H1 (cell line): Measurements from ENCODE around the gene STX5. TPM values are rescaled to one million over a fixed set of nuclear protein-coding genes. Genes with fewer than 3 reads are reported as not detected.

Experiments used
- CEBPB ChIP-seq: IDR thresholded peaks from 2 replicates; pipeline ENCODE4 v1.6.1; 2012; ENCODE audit warnings: low read depth, low read length
- CHD1 ChIP-seq: IDR thresholded peaks from 2 replicates; pipeline ENCODE4 v1.6.1; 2012; ENCODE audit warnings: low read depth, low read length, improper control_type of control experiment
- EGR1 ChIP-seq: IDR thresholded peaks from 2 replicates; pipeline ENCODE4 v1.6.1; 2011; ENCODE audit warnings: low read depth, low read length, borderline replicate concordance
- EZH2 ChIP-seq: fragments of 200-600 bp; sonication (generic); IDR thresholded peaks from 2 replicates; pipeline ENCODE4 v1.7.1; 2012; ENCODE audit warnings: low read depth, mild to moderate bottlenecking, moderate library complexity, low read length, inconsistent platforms; ENCODE audit not compliant: severe bottlenecking
- KDM1A ChIP-seq: fragments of 200-600, 300-600 bp; sonication (generic); IDR thresholded peaks from 2 replicates; pipeline ENCODE4 v1.7.1; 2016; ENCODE audit warnings: mild to moderate bottlenecking, low read length, borderline replicate concordance
- MAFK ChIP-seq: IDR thresholded peaks from 2 replicates; pipeline ENCODE4 v1.6.1; 2012; ENCODE audit warnings: low read depth, mild to moderate bottlenecking, improper control_type of control experiment, low read length
- PHF8 ChIP-seq: fragments of 200-600 bp; sonication (generic); conservative IDR thresholded peaks from 2 replicates; pipeline ENCODE4 v1.7.1; 2012; ENCODE audit warnings: low read depth, mild to moderate bottlenecking, inconsistent platforms, low read length, moderate library complexity
- SIX5 ChIP-seq: IDR thresholded peaks from 2 replicates; pipeline ENCODE4 v1.6.1; 2011; ENCODE audit warnings: mild to moderate bottlenecking, low read depth, low read length
- SUZ12 ChIP-seq: fragments of 200-600 bp; sonication (generic); IDR thresholded peaks from 2 replicates; pipeline ENCODE4 v1.6.1; 2012; ENCODE audit warnings: mild to moderate bottlenecking, inconsistent platforms, low read length, moderate library complexity, mixed read lengths
- YY1 ChIP-seq: IDR thresholded peaks from 2 replicates; pipeline ENCODE4 v1.6.1; 2011; ENCODE audit warnings: low read depth, mild to moderate bottlenecking, low read length
- polyA plus RNA-seq, 7 experiments: library from polyadenylated mRNA; depleted of rRNA in 3 of 7; stranded (reverse) in 5 of 7; unstranded in 2 of 7; fragments of >200 nt in 5 of 7; fragments of 200-250 nt in 2 of 7; gene quantifications; 1 replicate in 5 of 7; 2 replicates in 1 of 7; 4 replicates in 1 of 7; pipeline versions ENCODE4 v1.2.1 to v1.2.3, GENCODE V29; 2011 to 2013; ENCODE audit warnings: missing spikeins in 2 of 7, mixed read lengths in 2 of 7
- total RNA-seq: library from RNA; stranded (reverse); fragmentation: NEBNext Ultra II Directional; extraction: Animal tissue kit (Norgen Biotek cat#: 25700); gene quantifications from 2 replicates; pipeline ENCODE4 v1.2.1, GENCODE V29; 2021
- TF ChIP-seq, protein P1 (sequence below): fragments of 300-600 bp; sonication (generic); IDR thresholded peaks from 2 replicates; pipeline ENCODE4 v1.7.1; 2012; ENCODE audit warnings: low read length, moderate library complexity, mild to moderate bottlenecking, inconsistent platforms; ENCODE audit not compliant: insufficient replicate concordance

Gene STX5
- total and polyA plus RNA-seq, 2 of the 8 experiments (the other 6 are each of a cell fraction or from before 2014, with no cell fraction given), result 24.2 to 28.5 TPM

DNA sequence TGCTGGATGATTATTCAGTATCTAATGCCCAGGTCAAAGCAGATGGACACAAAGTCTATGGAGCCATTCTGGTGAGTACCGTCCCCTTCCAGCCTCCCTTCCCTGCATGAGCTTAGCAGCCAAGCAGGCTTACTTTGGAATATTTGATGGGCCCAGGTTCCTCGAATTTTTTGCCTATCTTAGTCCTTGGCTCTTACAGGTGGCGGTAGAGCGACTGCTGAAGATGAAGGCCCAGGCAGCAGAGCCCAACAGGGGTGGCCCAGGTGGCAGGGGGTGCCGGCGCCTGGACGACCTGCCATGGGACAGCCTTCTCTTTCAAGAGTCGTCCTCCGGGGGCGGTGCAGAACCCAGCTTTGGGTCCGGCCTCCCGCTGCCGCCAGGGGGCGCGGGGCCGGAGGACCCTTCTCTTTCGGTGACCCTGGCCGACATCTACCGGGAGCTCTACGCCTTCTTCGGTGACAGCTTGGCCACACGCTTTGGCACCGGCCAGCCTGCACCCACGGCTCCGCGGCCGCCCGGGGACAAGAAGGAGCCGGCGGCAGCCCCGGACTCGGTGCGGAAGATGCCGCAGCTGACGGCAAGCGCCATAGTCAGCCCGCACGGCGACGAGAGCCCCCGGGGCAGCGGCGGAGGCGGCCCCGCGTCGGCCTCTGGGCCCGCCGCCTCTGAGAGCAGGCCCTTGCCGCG is 45.4 kb downstream of the STX5 start (continued):
- TF ChIP-seq, protein P1, sequence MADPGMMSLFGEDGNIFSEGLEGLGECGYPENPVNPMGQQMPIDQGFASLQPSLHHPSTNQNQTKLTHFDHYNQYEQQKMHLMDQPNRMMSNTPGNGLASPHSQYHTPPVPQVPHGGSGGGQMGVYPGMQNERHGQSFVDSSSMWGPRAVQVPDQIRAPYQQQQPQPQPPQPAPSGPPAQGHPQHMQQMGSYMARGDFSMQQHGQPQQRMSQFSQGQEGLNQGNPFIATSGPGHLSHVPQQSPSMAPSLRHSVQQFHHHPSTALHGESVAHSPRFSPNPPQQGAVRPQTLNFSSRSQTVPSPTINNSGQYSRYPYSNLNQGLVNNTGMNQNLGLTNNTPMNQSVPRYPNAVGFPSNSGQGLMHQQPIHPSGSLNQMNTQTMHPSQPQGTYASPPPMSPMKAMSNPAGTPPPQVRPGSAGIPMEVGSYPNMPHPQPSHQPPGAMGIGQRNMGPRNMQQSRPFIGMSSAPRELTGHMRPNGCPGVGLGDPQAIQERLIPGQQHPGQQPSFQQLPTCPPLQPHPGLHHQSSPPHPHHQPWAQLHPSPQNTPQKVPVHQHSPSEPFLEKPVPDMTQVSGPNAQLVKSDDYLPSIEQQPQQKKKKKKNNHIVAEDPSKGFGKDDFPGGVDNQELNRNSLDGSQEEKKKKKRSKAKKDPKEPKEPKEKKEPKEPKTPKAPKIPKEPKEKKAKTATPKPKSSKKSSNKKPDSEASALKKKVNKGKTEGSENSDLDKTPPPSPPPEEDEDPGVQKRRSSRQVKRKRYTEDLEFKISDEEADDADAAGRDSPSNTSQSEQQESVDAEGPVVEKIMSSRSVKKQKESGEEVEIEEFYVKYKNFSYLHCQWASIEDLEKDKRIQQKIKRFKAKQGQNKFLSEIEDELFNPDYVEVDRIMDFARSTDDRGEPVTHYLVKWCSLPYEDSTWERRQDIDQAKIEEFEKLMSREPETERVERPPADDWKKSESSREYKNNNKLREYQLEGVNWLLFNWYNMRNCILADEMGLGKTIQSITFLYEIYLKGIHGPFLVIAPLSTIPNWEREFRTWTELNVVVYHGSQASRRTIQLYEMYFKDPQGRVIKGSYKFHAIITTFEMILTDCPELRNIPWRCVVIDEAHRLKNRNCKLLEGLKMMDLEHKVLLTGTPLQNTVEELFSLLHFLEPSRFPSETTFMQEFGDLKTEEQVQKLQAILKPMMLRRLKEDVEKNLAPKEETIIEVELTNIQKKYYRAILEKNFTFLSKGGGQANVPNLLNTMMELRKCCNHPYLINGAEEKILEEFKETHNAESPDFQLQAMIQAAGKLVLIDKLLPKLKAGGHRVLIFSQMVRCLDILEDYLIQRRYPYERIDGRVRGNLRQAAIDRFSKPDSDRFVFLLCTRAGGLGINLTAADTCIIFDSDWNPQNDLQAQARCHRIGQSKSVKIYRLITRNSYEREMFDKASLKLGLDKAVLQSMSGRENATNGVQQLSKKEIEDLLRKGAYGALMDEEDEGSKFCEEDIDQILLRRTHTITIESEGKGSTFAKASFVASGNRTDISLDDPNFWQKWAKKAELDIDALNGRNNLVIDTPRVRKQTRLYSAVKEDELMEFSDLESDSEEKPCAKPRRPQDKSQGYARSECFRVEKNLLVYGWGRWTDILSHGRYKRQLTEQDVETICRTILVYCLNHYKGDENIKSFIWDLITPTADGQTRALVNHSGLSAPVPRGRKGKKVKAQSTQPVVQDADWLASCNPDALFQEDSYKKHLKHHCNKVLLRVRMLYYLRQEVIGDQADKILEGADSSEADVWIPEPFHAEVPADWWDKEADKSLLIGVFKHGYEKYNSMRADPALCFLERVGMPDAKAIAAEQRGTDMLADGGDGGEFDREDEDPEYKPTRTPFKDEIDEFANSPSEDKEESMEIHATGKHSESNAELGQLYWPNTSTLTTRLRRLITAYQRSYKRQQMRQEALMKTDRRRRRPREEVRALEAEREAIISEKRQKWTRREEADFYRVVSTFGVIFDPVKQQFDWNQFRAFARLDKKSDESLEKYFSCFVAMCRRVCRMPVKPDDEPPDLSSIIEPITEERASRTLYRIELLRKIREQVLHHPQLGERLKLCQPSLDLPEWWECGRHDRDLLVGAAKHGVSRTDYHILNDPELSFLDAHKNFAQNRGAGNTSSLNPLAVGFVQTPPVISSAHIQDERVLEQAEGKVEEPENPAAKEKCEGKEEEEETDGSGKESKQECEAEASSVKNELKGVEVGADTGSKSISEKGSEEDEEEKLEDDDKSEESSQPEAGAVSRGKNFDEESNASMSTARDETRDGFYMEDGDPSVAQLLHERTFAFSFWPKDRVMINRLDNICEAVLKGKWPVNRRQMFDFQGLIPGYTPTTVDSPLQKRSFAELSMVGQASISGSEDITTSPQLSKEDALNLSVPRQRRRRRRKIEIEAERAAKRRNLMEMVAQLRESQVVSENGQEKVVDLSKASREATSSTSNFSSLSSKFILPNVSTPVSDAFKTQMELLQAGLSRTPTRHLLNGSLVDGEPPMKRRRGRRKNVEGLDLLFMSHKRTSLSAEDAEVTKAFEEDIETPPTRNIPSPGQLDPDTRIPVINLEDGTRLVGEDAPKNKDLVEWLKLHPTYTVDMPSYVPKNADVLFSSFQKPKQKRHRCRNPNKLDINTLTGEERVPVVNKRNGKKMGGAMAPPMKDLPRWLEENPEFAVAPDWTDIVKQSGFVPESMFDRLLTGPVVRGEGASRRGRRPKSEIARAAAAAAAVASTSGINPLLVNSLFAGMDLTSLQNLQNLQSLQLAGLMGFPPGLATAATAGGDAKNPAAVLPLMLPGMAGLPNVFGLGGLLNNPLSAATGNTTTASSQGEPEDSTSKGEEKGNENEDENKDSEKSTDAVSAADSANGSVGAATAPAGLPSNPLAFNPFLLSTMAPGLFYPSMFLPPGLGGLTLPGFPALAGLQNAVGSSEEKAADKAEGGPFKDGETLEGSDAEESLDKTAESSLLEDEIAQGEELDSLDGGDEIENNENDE, result no peak
- TF ChIP-seq CEBPB, result no peak; the same call in 1 of the 2 replicates
- no peak for TF ChIP-seq CHD1
- TF ChIP-seq KDM1A, result peak; percentile 51; the same call in 1 of the 2 replicates
- TF ChIP-seq YY1, result peak; percentile 76
- TF ChIP-seq SUZ12, result no peak
- TF ChIP-seq SIX5, result no peak
- no peak for TF ChIP-seq EZH2
- no peak for TF ChIP-seq PHF8
- no peak for TF ChIP-seq MAFK
- 0 out of 2 replicates have a peak, but pooled peaks have one; percentile 42 for TF ChIP-seq EGR1
